ENCODE measurements around the gene ITGA1.

- no peak for TF ChIP-seq CTCF (IDR thresholded peaks at IDR 0.05)
- no peak for TF ChIP-seq POLR2A (IDR thresholded peaks at IDR 0.05)
Observed at GRCh38 chr5:52997424-52997823, 209.7 kb downstream of the ITGA1 start.
